Measurements from ENCODE around the gene RPRD2. TPM values are rescaled to one million over a fixed set of nuclear protein-coding genes. Genes with fewer than 3 reads are reported as not detected.
A peak's percentile ranks its signal among the peaks of the same experiment; 100 is the strongest.

Gene RPRD2
- total RNA-seq, 2 donors from 2014 or later, result 13.2 to 17.1 TPM

GRCh38 chr1:150456146-150456647 is 92.2 kb downstream of the RPRD2 start:
- intact Hi-C loops (cut with DNase I), result no loop called here
- 67 to 88% methylated on average over 4 of the region's 4 CpGs for WGBS, 2 donors

GRCh38 chr1:150464422-150464826 is 100.5 kb downstream of the RPRD2 start:
- TF ChIP-seq CTCF (IDR thresholded peaks at IDR 0.05) (peak; percentile 61 to 81 (median 80)), POLR2A (IDR thresholded peaks at IDR 0.05) (no peak)
- Histone ChIP-seq H3K27ac (no peak overlapping the region), H3K36me3 (replicated peaks in 1 of 2; ENCODE audit: insufficient read depth in 1 of 2, low read depth in 2 of 2) (peaks cover 0 to 15% of the 10 kb centered on the region in 2 donors), H3K4me3 (no peak overlapping the region), H3K27me3 (no peaks in the 10 kb centered on the region), H3K9me3 (no peaks in the 10 kb centered on the region), H3K4me1 (no peaks in the 10 kb centered on the region)
- WGBS, 2 donors, result 37% methylated on average over 4 of the region's 4 CpGs
- ATAC-seq, result peak; percentile 71
- intact Hi-C loops (cut with DNase I), result loop anchor here (10.0 kb wide), 2 partner anchors 90 to 220 kb away; no protein-coding TSS in a partner anchor
- DNase-seq, result peak; percentile 69 to 76 (median 73)

More at GRCh38 chr1:150456146-150456647, 92.2 kb downstream of the RPRD2 start:
- no peak overlapping the region for H3K4me3 ChIP-seq
- peaks cover 0 to 18% of the 10 kb centered on the region in 2 donors for H3K36me3 ChIP-seq (replicated peaks in 1 of 2; ENCODE audit: insufficient read depth in 1 of 2, low read depth in 2 of 2)
- TF ChIP-seq POLR2A (IDR thresholded peaks at IDR 0.05) (no peak), CTCF (IDR thresholded peaks at IDR 0.05) (no peak)
- H3K27ac ChIP-seq, result no peak overlapping the region
- ATAC-seq (no peak), DNase-seq (no peak)
- no peaks in the 10 kb centered on the region for H3K9me3 ChIP-seq
- no peaks in the 10 kb centered on the region for H3K27me3 ChIP-seq
- H3K4me1 ChIP-seq, result no peaks in the 10 kb centered on the region

GRCh38 chr1:150466964-150467363 is 103.0 kb downstream of the RPRD2 start:
- TF ChIP-seq CTCF (IDR thresholded peaks at IDR 0.05) (no peak), POLR2A (IDR thresholded peaks at IDR 0.05) (no peak)
- DNase-seq (no peak), ATAC-seq (no peak)
- intact Hi-C loops (cut with DNase I), result loop anchor here (10.0 kb wide), 2 partner anchors 88 to 218 kb away; no protein-coding TSS in a partner anchor
- H3K4me1 ChIP-seq, result no peaks in the 10 kb centered on the region
- H3K36me3 ChIP-seq (replicated peaks in 1 of 2; ENCODE audit: insufficient read depth in 1 of 2, low read depth in 2 of 2), result peaks cover 10 to 23% of the 10 kb centered on the region in 2 donors
- no peak overlapping the region for H3K27ac ChIP-seq
- no peaks in the 10 kb centered on the region for H3K27me3 ChIP-seq
- no peaks in the 10 kb centered on the region for H3K9me3 ChIP-seq
- no peak overlapping the region for H3K4me3 ChIP-seq

GRCh38 chr1:150469291-150469690 is 105.3 kb downstream of the RPRD2 start:
- Histone ChIP-seq H3K36me3 (replicated peaks in 1 of 2; ENCODE audit: insufficient read depth in 1 of 2, low read depth in 2 of 2) (peaks cover 17 to 28% of the 10 kb centered on the region in 2 donors), H3K4me1 (peaks cover 8% of the 10 kb centered on the region), H3K27me3 (no peaks in the 10 kb centered on the region), H3K27ac (no peak overlapping the region), H3K9me3 (no peaks in the 10 kb centered on the region), H3K4me3 (no peak overlapping the region)
- DNase-seq (no peak), ATAC-seq (no peak)
- TF ChIP-seq CTCF (IDR thresholded peaks at IDR 0.05) (no peak), POLR2A (IDR thresholded peaks at IDR 0.05) (no peak)
- intact Hi-C loops (cut with DNase I), result loop anchor here (10.0 kb wide), 2 partner anchors 86 to 216 kb away; no protein-coding TSS in a partner anchor
- WGBS, 2 donors, result 87 to 89% methylated on average over 1 of the region's 1 CpG

Measured in body of pancreas (tissue), 4 donors.